Left renal cortex interstitium (tissue), 4 donors: ENCODE measurements around the gene ZNF568. TPM values are rescaled to one million over a fixed set of nuclear protein-coding genes. Genes with fewer than 3 reads are reported as not detected.

Experiments used
- DNase-seq, 4 donors: peaks; one replicate each; pipeline ENCODE4 v3.0.0-alpha.2; 2013; ENCODE audit warnings: low read depth in 4 of 4, low spot score in 2 of 4, missing footprints in 1 of 4
- polyA plus RNA-seq, 4 donors: library from polyadenylated mRNA; unstranded; fragments of 120-200 nt; gene quantifications; one replicate each; pipeline ENCODE4 v1.2.1, GENCODE V29; 2013; ENCODE audit not compliant: insufficient read length in 4 of 4

Gene ZNF568
- polyA plus RNA-seq, 4 donors: 20.6 to 29.4 (median 24.8) TPM

GRCh38 chr19:36997152-36997842 lies 81.2 kb downstream of the ZNF568 start:
- no peak for DNase-seq

DNA sequence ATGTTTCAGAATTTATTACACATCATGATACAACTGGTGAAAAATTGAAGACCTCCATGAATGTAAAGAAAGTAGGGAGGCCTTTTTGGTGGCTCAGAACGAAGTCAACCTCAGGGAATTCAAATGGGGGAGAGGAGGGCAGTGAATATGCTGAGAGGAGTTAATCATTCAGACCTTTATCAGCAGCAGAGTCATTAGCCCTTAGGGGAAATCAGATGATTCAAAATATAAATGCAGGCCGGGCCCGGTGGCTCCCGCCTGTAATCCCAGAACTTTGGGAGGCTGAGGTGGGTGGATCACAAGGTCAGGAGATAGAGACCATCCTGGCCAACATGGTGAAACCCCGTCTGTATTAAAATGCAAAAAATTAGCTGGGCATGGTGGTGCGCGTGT lies 81.7 kb downstream of the ZNF568 start:
- DNase-seq: no peak

DNA sequence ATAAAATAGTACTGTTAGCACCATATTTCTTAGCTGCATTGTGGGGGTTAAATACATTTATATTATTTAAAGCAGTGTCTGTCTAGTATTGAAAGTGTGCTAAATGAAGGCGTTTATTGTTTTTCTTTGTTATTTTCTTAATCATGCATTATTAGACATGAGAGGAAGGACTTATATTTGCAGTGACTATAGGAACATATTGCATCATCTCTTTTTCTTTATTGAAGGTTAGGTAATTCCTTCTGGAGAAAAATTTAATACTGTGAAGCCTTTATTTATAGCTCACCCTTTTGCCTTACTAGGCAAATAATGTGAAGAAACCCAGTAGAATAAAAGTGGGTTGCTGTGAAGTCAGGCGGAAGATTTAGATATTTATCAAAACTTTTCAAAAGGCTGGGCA lies 83.2 kb downstream of the ZNF568 start:
- DNase-seq: no peak

DNA sequence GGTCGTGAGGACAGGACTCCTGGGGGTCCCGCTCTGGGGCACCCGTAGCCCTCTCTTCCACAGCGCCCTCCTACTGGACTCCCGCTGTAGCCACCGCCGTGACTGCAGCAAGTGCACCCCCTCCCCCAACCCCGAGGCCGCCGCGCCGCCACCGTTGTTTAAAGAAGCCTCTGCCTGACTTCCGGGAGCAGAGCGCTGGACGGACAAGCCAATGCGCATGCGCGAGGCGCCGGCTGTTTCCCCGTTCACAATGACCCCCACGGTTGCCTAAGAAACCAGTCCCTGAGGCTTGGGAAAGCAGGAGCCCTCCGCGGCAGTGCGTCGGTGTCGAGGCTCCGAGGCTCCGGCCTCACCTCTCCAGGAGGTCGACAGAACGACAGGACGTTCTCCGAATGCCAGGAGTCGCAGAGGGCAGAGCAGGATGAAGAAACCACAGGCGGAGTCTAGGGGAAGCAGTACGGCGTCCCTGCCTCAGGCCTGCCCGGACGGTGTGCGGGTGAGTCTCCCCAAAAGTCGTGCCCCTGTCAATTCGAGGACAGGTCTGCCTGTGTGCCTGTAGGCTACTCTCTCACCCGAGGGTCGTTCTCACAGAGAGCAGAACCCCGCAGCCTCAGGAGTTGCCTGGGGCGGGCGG lies 91.6 kb downstream of the ZNF568 start:
- DNase-seq: peak; percentile 37 to 67 (median 49)

- no peak for DNase-seq
These were observed 93.7 kb downstream of the ZNF568 start for GRCh38 chr19:37009871-37010270.

- no peak for DNase-seq
These were observed 96.1 kb downstream of the ZNF568 start for GRCh38 chr19:37012093-37012745.

DNA sequence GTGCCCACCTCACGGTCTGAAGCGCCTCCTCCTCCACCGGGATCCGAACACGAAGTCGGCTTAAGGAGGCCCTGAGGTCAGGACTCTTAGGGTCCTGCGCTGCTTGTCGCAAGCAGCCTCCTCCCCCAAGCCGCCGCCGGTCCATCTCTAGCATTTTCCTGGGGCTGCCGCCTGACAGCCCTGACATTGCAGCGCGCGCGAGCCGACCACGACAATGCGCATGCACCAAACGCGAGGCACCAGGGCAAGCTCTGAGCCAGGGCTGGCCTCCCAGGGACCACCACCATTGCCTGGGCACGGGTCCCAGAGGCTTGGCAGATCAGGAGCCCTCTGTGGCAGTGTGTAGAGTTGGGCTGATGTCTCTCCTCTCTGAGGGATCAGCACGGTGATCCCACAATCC lies 98.3 kb downstream of the ZNF568 start:
- no peak for DNase-seq

DNA sequence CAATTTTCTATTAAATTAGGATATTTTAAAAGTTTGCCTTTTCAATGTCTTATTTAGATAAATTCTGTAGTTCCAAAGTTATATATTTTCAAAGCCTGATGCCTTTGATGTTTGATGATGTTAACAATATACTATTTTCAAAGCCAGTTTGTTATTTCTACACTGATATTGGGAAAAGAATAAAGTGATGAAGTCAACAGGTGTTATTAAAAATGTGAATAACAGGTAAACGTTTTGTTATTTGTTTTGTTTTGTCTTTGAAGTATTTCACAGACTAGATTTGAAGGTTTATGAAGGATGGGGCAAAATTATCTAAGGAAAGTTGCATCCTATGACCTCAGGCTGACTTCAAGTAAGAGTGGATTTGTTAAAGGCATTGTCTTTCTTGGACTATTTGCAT lies 129.0 kb downstream of the ZNF568 start:
- DNase-seq: no peak

Other genes starting within 250 kb of the ZNF568 start
- 10 to 100 TPM in 3 of 4 donors, 1 to 10 TPM in 1; 9.2 to 16.4 (median 12.5) TPM for gene ZNF461, start 249.5 kb upstream of the ZNF568 start, polyA plus RNA-seq
- 10 to 100 TPM; 11.8 to 14.4 (median 13.3) TPM for gene ZNF567, start 228.7 kb upstream of the ZNF568 start, polyA plus RNA-seq
- 1 to 10 TPM; 2.3 to 4.0 (median 3.5) TPM for gene ZNF850, start 143.5 kb upstream of the ZNF568 start, polyA plus RNA-seq
- 10 to 100 TPM in 3 of 4 donors, 1 to 10 TPM in 1; 9.5 to 14.5 (median 12.1) TPM for gene ZNF790, start 77.9 kb upstream of the ZNF568 start, polyA plus RNA-seq
- gene ZNF345, start 65.5 kb upstream of the ZNF568 start, polyA plus RNA-seq: 10 to 100 TPM; 10.7 to 19.3 (median 14.6) TPM
- 1 to 10 TPM; 6.5 to 8.2 (median 7.0) TPM for gene ZNF829, start within 50 bp of the ZNF568 start, polyA plus RNA-seq
- 10 to 100 TPM; 17.9 to 24.8 (median 20.3) TPM for gene ZNF420, start 162.1 kb downstream of the ZNF568 start, polyA plus RNA-seq